Spleen (tissue), 11 donors: ENCODE measurements around the gene ATAD3B. TPM values are rescaled to one million over a fixed set of nuclear protein-coding genes. Genes with fewer than 3 reads are reported as not detected.

Experiments
- DNase-seq: peaks from one replicate; pipeline ENCODE4 v3.0.0-alpha.2; 2020
- H3K27ac ChIP-seq, 8 donors: fragments of 200-600 bp; sonication (generic) in 7 of 8; 1 replicate in 4 of 8; 2 replicates in 4 of 8; pipeline versions ENCODE4 v1.5.0 to v1.8.0; 2016 to 2021; ENCODE audit warnings: inconsistent platforms in 4 of 8, mild to moderate bottlenecking in 4 of 8, moderate library complexity in 1 of 8
- H3K27me3 ChIP-seq, 7 donors: fragments of 200-600 bp; sonication (generic) in 6 of 7; replicated peaks in 1 of 7; 1 replicate in 4 of 7; 2 replicates in 3 of 7; pipeline versions ENCODE4 v1.5.0 to v1.8.0; 2016 to 2021; ENCODE audit warnings: inconsistent platforms in 3 of 7, mild to moderate bottlenecking in 1 of 7
- H3K36me3 ChIP-seq, 6 donors: fragments of 200-600 bp; sonication (generic) in 5 of 6; 1 replicate in 4 of 6; 2 replicates in 2 of 6; pipeline versions ENCODE4 v1.5.0 to v1.8.0; 2016 to 2021; ENCODE audit warnings: inconsistent platforms in 2 of 6
- H3K4me1 ChIP-seq, 6 donors: fragments of 200-600 bp; sonication (generic) in 5 of 6; 1 replicate in 3 of 6; 2 replicates in 3 of 6; pipeline versions ENCODE4 v1.5.0 to v1.8.0; 2016 to 2021; ENCODE audit warnings: inconsistent platforms in 3 of 6
- H3K4me3 ChIP-seq, 8 donors: fragments of 200-600 bp; sonication (generic) in 7 of 8; 1 replicate in 4 of 8; 2 replicates in 4 of 8; pipeline versions ENCODE4 v1.5.0 to v1.8.0; 2016 to 2021; ENCODE audit warnings: inconsistent platforms in 4 of 8, mild to moderate bottlenecking in 4 of 8, moderate library complexity in 2 of 8
- H3K9me3 ChIP-seq, 8 donors: fragments of 200-600 bp; sonication (generic) in 7 of 8; 1 replicate in 4 of 8; 2 replicates in 4 of 8; pipeline versions ENCODE4 v1.5.0 to v1.8.0; 2016 to 2021; ENCODE audit warnings: inconsistent platforms in 4 of 8
- POLR2A ChIP-seq, 3 donors: fragments of 450-650 bp; IDR thresholded peaks; one replicate each; pipeline ENCODE4 v1.5.1; 2017; ENCODE audit warnings: antibody characterized with exemption in 3 of 3, mild to moderate bottlenecking in 1 of 3
- POLR2AphosphoS5 ChIP-seq, 3 donors: sonication (generic); formaldehyde crosslinking; IDR thresholded peaks; one replicate each; pipeline ENCODE4 v1.5.1; 2017; ENCODE audit warnings: antibody characterized with exemption in 3 of 3
- WGBS, 5 donors: extraction: QIAGEN DNeasy Blood & Tissue Kit in 3 of 5; methylation state at CpG; one replicate each; pipeline versions ENCODE4 v1.1.5 to v1.1.7; 2013 to 2018; 5-methylcytosine and 5-hydroxymethylcytosine counted together
- intact Hi-C: fragments of 100-400 bp; cut with DNase I; formaldehyde crosslinking; loops from one replicate; pipeline ENCODE4 v1.15.0; 2023; ENCODE audit warnings: low total_unique reads
- polyA plus RNA-seq, 3 donors: library from polyadenylated mRNA; stranded (reverse); fragments of 200-250 nt; gene quantifications; one replicate each; pipeline ENCODE4 v1.2.1, GENCODE V29; 2013
- total RNA-seq, 7 donors: library from RNA; depleted of rRNA in 3 of 7; stranded (reverse); fragments of >200 nt in 3 of 7; fragmentation: NEBNext Ultra II Directional in 4 of 7; extraction: Animal tissue kit (Norgen Biotek cat#: 25700) in 4 of 7; gene quantifications; one replicate each; pipeline versions ENCODE4 v1.1.0 to v1.2.1, GENCODE V29; 2016 to 2021
- TF ChIP-seq, protein P1 (sequence below), 11 experiments: fragments of 200-600 bp in 7 of 11; fragments of 450-650 bp in 4 of 11; sonication (generic) in 4 of 11; IDR thresholded peaks in 8 of 11; conservative IDR thresholded peaks in 3 of 11; 1 replicate in 7 of 11; 2 replicates in 4 of 11; pipeline versions ENCODE4 v1.4.0 to v1.8.0; 2016 to 2021; ENCODE audit warnings: antibody characterized with exemption in 11 of 11, inconsistent platforms in 4 of 11, mild to moderate bottlenecking in 1 of 11
- donor health status: healthy with polysubstance abuse.
- donor health status: DM: no; HTN: no; CAD: no; lungs with moderate emphysema.
- donor health status: DM: no; HTN: no; CAD: no.
- donor health status: Bipolar disorder and iron deficiency.
- donor health status: healthy.
- donor health status: DM: no; HTN: no; CAD: no.
- donor health status: DM: yes; HTN: yes; CAD: no.

The ATAD3B gene
- total and polyA plus RNA-seq, 10 donors, result 11.5 to 62.3 (median 26.3) TPM

- 1 to 2% (median 1%) methylated on average over 15 to 92 of the region's 100 CpGs for WGBS, 5 donors
- H3K27ac ChIP-seq, result peak within 1 kb of the TSS in 7 of 8 donors; percentile 28 to 73 (median 46)
- intact Hi-C loops, result no loop called here
- H3K27me3 ChIP-seq, result peaks cover 0 to 20% (median 0%) of the 10 kb centered on the region in 7 donors
- TF ChIP-seq POLR2A (IDR thresholded peaks at IDR 0.05) (no peak), POLR2AphosphoS5 (IDR thresholded peaks at IDR 0.05) (no peak)
- TF ChIP-seq, protein P1, sequence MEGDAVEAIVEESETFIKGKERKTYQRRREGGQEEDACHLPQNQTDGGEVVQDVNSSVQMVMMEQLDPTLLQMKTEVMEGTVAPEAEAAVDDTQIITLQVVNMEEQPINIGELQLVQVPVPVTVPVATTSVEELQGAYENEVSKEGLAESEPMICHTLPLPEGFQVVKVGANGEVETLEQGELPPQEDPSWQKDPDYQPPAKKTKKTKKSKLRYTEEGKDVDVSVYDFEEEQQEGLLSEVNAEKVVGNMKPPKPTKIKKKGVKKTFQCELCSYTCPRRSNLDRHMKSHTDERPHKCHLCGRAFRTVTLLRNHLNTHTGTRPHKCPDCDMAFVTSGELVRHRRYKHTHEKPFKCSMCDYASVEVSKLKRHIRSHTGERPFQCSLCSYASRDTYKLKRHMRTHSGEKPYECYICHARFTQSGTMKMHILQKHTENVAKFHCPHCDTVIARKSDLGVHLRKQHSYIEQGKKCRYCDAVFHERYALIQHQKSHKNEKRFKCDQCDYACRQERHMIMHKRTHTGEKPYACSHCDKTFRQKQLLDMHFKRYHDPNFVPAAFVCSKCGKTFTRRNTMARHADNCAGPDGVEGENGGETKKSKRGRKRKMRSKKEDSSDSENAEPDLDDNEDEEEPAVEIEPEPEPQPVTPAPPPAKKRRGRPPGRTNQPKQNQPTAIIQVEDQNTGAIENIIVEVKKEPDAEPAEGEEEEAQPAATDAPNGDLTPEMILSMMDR (IDR thresholded peaks at IDR 0.05 in 8 of 11, conservative IDR thresholded peaks at IDR 0.05 in 3 of 11), result no peak
- peaks cover 0 to 65% (median 28%) of the 10 kb centered on the region in 6 donors for H3K4me1 ChIP-seq
- DNase-seq, result no peak
- H3K9me3 ChIP-seq, result no peaks in the 10 kb centered on the region
- peaks cover 0 to 54% (median 24%) of the 10 kb centered on the region in 6 donors for H3K36me3 ChIP-seq
- peak within 1 kb of the TSS; percentile 27 to 76 (median 44) for H3K4me3 ChIP-seq
Measured at GRCh38 chr1:1540090-1540817, 68.7 kb downstream of the ATAD3B start, which contains the start of gene TMEM240. Gene TMEM240, minus strand, starts transcription at chr1:1540624. Its CDS starts 278 bp downstream, at chr1:1540346.

- peak overlapping the region; percentile 27 to 76 (median 44) for H3K4me3 ChIP-seq
- peak; percentile 87 for DNase-seq
- peak overlapping the region in 7 of 8 donors; percentile 17 to 73 (median 46) for H3K27ac ChIP-seq
- no peak for TF ChIP-seq POLR2A (IDR thresholded peaks at IDR 0.05)
- TF ChIP-seq POLR2AphosphoS5 (IDR thresholded peaks at IDR 0.05), result peak; percentile 33 to 82 (median 62)
- no peaks in the 10 kb centered on the region for H3K9me3 ChIP-seq
- H3K36me3 ChIP-seq, result peaks cover 0 to 53% (median 24%) of the 10 kb centered on the region in 6 donors
- peaks cover 0 to 71% (median 28%) of the 10 kb centered on the region in 6 donors for H3K4me1 ChIP-seq
- peaks cover 0 to 20% (median 0%) of the 10 kb centered on the region in 7 donors for H3K27me3 ChIP-seq
- WGBS, 5 donors, result 58 to 69% (median 63%) methylated on average over 9 to 53 of the region's 53 CpGs
- intact Hi-C loops, result no loop called here
Measured at GRCh38 chr1:1540818-1541628, 69.5 kb downstream of the ATAD3B start.

GRCh38 chr1:1541956-1542765 lies 70.6 kb downstream of the ATAD3B start:
- WGBS, 5 donors, result 88 to 91% (median 89%) methylated on average over 21 to 37 of the region's 37 CpGs
- TF ChIP-seq, protein P1 (IDR thresholded peaks at IDR 0.05 in 8 of 11, conservative IDR thresholded peaks at IDR 0.05 in 3 of 11), result no peak
- TF ChIP-seq POLR2AphosphoS5 (IDR thresholded peaks at IDR 0.05) (peak in 2 of 3 donors; percentile 16 to 51), POLR2A (IDR thresholded peaks at IDR 0.05) (no peak)
- H3K9me3 ChIP-seq, result no peaks in the 10 kb centered on the region
- H3K4me3 ChIP-seq, result no peak overlapping the region
- H3K4me1 ChIP-seq, result peaks cover 0 to 71% (median 28%) of the 10 kb centered on the region in 6 donors
- H3K27ac ChIP-seq, result no peak overlapping the region
- no peak for DNase-seq
- intact Hi-C loops, result no loop called here
- peaks cover 0 to 20% (median 0%) of the 10 kb centered on the region in 7 donors for H3K27me3 ChIP-seq
- peaks cover 0 to 64% (median 24%) of the 10 kb centered on the region in 6 donors for H3K36me3 ChIP-seq
